WTC11 (cell line): ENCODE data around the gene MFSD12.

ENCODE experiments used
- CREM ChIP-seq: sonication (generic); formaldehyde crosslinking; IDR thresholded peaks from 2 replicates; pipeline ENCODE4 v1.8.1; 2022; ENCODE audit warnings: mild to moderate bottlenecking, missing genetic modification reagents, moderate library complexity
- ELF4 ChIP-seq: sonication (generic); formaldehyde crosslinking; IDR thresholded peaks from 2 replicates; pipeline ENCODE4 v1.8.1; 2022; ENCODE audit warnings: low read depth, mild to moderate bottlenecking, moderate library complexity, missing genetic modification reagents
- FOXK1 ChIP-seq: sonication (generic); formaldehyde crosslinking; IDR thresholded peaks from 2 replicates; pipeline ENCODE4 v1.8.0; 2022; ENCODE audit warnings: mild to moderate bottlenecking, moderate library complexity, missing genetic modification reagents
- NR3C1 ChIP-seq: sonication (generic); formaldehyde crosslinking; conservative IDR thresholded peaks from 2 replicates; pipeline ENCODE4 v1.8.1; 2023; ENCODE audit warnings: low read depth, mild to moderate bottlenecking, missing genetic modification reagents
- TCF7 ChIP-seq: sonication (generic); formaldehyde crosslinking; IDR thresholded peaks from 2 replicates; pipeline ENCODE4 v1.8.0; 2022; ENCODE audit warnings: mild to moderate bottlenecking, low read depth, missing genetic modification reagents, moderate library complexity
- ZBTB21 ChIP-seq: sonication (generic); formaldehyde crosslinking; IDR thresholded peaks from 2 replicates; pipeline ENCODE4 v1.8.1; 2023; ENCODE audit warnings: mild to moderate bottlenecking, missing genetic modification reagents, borderline replicate concordance
- TF ChIP-seq, protein P1 (sequence below): fragments of 250-450 bp; sonication (Bioruptor Pico); IDR thresholded peaks from 2 replicates; pipeline ENCODE4 v1.9.0; 2021; ENCODE audit warnings: mild to moderate bottlenecking
- TF ChIP-seq, protein P2 (sequence below): sonication (generic); formaldehyde crosslinking; IDR thresholded peaks from 2 replicates; pipeline ENCODE4 v1.8.1; 2022; ENCODE audit warnings: low read depth, mild to moderate bottlenecking, moderate library complexity, missing genetic modification reagents, borderline replicate concordance
- TF ChIP-seq, protein P3 (sequence below): fragments of 200-600 bp; IDR thresholded peaks from 2 replicates; pipeline ENCODE4 v1.8.0; 2022; ENCODE audit warnings: antibody characterized with exemption
- TF ChIP-seq, protein P4 (sequence below): sonication (generic); formaldehyde crosslinking; IDR thresholded peaks from 2 replicates; pipeline ENCODE4 v1.8.0; 2022; ENCODE audit warnings: mild to moderate bottlenecking, missing genetic modification reagents
- TF ChIP-seq, protein P5 (sequence below): sonication (generic); formaldehyde crosslinking; IDR thresholded peaks from 2 replicates; pipeline ENCODE4 v1.8.0; 2022; ENCODE audit warnings: mild to moderate bottlenecking, missing genetic modification reagents
- TF ChIP-seq, protein P6 (sequence below): sonication (generic); formaldehyde crosslinking; IDR thresholded peaks from 2 replicates; pipeline ENCODE4 v1.8.1; 2022; ENCODE audit warnings: low read depth, missing genetic modification reagents, borderline replicate concordance

DNA sequence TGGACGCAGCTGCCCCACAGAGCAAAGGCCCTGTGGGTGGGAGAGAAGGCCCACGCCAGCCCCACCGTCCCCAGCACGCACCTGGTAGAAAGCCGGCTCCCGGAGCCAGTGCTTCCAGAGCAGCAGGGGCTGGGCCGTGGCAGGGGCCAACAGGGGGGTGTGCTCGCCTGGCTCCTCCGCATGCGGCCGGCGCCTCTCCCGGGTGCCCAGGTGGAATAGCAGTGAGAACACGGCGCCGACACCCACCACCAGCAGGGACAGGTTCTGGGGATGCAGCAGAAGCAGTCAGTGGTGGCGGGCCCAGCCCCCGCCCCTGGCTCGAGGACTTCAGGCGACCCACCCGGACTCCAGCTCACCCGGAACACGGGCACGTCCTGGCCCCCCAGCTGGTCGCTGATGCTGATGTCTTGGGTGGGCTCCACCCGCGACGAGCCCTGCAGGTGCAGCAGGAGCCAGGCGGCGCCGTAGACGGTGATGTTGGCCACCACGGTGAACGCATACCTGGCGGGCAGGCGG lies 9.6 kb downstream of the MFSD12 start:
- TF ChIP-seq, protein P1, sequence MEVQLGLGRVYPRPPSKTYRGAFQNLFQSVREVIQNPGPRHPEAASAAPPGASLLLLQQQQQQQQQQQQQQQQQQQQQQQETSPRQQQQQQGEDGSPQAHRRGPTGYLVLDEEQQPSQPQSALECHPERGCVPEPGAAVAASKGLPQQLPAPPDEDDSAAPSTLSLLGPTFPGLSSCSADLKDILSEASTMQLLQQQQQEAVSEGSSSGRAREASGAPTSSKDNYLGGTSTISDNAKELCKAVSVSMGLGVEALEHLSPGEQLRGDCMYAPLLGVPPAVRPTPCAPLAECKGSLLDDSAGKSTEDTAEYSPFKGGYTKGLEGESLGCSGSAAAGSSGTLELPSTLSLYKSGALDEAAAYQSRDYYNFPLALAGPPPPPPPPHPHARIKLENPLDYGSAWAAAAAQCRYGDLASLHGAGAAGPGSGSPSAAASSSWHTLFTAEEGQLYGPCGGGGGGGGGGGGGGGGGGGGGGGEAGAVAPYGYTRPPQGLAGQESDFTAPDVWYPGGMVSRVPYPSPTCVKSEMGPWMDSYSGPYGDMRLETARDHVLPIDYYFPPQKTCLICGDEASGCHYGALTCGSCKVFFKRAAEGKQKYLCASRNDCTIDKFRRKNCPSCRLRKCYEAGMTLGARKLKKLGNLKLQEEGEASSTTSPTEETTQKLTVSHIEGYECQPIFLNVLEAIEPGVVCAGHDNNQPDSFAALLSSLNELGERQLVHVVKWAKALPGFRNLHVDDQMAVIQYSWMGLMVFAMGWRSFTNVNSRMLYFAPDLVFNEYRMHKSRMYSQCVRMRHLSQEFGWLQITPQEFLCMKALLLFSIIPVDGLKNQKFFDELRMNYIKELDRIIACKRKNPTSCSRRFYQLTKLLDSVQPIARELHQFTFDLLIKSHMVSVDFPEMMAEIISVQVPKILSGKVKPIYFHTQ (CRISPR knock-in tag): no peak
- no peak for TF ChIP-seq CREM (CRISPR knock-in tag)
- TF ChIP-seq, protein P2, sequence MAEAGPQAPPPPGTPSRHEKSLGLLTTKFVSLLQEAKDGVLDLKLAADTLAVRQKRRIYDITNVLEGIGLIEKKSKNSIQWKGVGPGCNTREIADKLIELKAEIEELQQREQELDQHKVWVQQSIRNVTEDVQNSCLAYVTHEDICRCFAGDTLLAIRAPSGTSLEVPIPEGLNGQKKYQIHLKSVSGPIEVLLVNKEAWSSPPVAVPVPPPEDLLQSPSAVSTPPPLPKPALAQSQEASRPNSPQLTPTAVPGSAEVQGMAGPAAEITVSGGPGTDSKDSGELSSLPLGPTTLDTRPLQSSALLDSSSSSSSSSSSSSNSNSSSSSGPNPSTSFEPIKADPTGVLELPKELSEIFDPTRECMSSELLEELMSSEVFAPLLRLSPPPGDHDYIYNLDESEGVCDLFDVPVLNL (CRISPR knock-in tag): no peak
- TF ChIP-seq TCF7: no peak
- TF ChIP-seq ELF4 (CRISPR knock-in tag): no peak
- no peak for TF ChIP-seq NR3C1
- TF ChIP-seq, protein P3, sequence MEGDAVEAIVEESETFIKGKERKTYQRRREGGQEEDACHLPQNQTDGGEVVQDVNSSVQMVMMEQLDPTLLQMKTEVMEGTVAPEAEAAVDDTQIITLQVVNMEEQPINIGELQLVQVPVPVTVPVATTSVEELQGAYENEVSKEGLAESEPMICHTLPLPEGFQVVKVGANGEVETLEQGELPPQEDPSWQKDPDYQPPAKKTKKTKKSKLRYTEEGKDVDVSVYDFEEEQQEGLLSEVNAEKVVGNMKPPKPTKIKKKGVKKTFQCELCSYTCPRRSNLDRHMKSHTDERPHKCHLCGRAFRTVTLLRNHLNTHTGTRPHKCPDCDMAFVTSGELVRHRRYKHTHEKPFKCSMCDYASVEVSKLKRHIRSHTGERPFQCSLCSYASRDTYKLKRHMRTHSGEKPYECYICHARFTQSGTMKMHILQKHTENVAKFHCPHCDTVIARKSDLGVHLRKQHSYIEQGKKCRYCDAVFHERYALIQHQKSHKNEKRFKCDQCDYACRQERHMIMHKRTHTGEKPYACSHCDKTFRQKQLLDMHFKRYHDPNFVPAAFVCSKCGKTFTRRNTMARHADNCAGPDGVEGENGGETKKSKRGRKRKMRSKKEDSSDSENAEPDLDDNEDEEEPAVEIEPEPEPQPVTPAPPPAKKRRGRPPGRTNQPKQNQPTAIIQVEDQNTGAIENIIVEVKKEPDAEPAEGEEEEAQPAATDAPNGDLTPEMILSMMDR: no peak
- TF ChIP-seq, protein P4, sequence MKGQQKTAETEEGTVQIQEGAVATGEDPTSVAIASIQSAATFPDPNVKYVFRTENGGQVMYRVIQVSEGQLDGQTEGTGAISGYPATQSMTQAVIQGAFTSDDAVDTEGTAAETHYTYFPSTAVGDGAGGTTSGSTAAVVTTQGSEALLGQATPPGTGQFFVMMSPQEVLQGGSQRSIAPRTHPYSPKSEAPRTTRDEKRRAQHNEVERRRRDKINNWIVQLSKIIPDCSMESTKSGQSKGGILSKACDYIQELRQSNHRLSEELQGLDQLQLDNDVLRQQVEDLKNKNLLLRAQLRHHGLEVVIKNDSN (CRISPR knock-in tag): no peak
- TF ChIP-seq ZBTB21 (CRISPR knock-in tag): no peak
- TF ChIP-seq, protein P5, sequence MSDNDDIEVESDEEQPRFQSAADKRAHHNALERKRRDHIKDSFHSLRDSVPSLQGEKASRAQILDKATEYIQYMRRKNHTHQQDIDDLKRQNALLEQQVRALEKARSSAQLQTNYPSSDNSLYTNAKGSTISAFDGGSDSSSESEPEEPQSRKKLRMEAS (CRISPR knock-in tag): no peak
- TF ChIP-seq, protein P6, sequence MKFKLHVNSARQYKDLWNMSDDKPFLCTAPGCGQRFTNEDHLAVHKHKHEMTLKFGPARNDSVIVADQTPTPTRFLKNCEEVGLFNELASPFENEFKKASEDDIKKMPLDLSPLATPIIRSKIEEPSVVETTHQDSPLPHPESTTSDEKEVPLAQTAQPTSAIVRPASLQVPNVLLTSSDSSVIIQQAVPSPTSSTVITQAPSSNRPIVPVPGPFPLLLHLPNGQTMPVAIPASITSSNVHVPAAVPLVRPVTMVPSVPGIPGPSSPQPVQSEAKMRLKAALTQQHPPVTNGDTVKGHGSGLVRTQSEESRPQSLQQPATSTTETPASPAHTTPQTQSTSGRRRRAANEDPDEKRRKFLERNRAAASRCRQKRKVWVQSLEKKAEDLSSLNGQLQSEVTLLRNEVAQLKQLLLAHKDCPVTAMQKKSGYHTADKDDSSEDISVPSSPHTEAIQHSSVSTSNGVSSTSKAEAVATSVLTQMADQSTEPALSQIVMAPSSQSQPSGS (CRISPR knock-in tag): no peak
- no peak for TF ChIP-seq FOXK1
